Subcutaneous adipose tissue (tissue), 4 donors: ENCODE measurements around the gene ITGA8. TPM values are rescaled to one million over a fixed set of nuclear protein-coding genes. Genes with fewer than 3 reads are reported as not detected.

Source experiments
- total RNA-seq, 4 donors: library from RNA; depleted of rRNA; stranded (reverse); fragments of >200 nt; gene quantifications; one replicate each; pipeline ENCODE4 v1.1.0, GENCODE V29; 2016
- TF ChIP-seq, protein P1 (sequence below): fragments of 450-650 bp; IDR thresholded peaks from one replicate; pipeline ENCODE4 v1.5.1; 2016; ENCODE audit warnings: low read depth, mild to moderate bottlenecking, control low read depth, antibody characterized with exemption, moderate library complexity

Gene ITGA8
- total RNA-seq, 4 donors from 2014 or later: 0.33 to 3.6 (median 2.4) TPM

GRCh38 chr10:15730341-15730740 is 10.6 kb upstream of the ITGA8 start:
- TF ChIP-seq, protein P1, sequence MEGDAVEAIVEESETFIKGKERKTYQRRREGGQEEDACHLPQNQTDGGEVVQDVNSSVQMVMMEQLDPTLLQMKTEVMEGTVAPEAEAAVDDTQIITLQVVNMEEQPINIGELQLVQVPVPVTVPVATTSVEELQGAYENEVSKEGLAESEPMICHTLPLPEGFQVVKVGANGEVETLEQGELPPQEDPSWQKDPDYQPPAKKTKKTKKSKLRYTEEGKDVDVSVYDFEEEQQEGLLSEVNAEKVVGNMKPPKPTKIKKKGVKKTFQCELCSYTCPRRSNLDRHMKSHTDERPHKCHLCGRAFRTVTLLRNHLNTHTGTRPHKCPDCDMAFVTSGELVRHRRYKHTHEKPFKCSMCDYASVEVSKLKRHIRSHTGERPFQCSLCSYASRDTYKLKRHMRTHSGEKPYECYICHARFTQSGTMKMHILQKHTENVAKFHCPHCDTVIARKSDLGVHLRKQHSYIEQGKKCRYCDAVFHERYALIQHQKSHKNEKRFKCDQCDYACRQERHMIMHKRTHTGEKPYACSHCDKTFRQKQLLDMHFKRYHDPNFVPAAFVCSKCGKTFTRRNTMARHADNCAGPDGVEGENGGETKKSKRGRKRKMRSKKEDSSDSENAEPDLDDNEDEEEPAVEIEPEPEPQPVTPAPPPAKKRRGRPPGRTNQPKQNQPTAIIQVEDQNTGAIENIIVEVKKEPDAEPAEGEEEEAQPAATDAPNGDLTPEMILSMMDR: no peak

GRCh38 chr10:15729890-15730289 is 10.2 kb upstream of the ITGA8 start:
- TF ChIP-seq, protein P1: no peak

- TF ChIP-seq, protein P1: no peak
These were observed 6.3 kb upstream of the ITGA8 start for GRCh38 chr10:15726042-15726441.

DNA sequence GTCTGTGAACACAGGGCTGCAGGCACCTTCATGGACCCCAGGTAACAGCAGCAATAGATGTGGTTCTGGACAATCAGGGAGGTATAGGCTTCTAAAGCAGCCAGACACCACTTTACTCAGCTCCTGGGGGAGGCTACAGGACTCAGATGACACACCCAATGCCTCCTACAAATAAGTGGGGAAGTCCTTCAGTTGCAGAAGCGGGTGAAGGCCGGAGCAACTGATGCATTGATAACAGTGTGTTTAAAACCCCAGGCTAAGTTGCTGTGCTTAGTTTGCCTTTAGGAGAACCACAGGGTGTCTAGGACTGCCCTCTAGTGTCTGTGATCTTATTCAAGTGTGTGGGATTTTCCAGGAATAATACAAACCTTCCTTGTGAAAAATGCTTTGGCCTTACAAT is 5.9 kb upstream of the ITGA8 start:
- TF ChIP-seq, protein P1: no peak

GRCh38 chr10:15724683-15725082 is 5.0 kb upstream of the ITGA8 start:
- TF ChIP-seq, protein P1: no peak

- TF ChIP-seq, protein P1: no peak
These were observed 4.1 kb upstream of the ITGA8 start for GRCh38 chr10:15723803-15724202.

GRCh38 chr10:15720635-15721287 is 1.0 kb upstream of the ITGA8 start:
- TF ChIP-seq, protein P1: no peak
